Measurements from ENCODE around the gene NOS1AP.
"Not testable (repeated sequence)": the region's sequence is repeated elsewhere in the genome, so short reads cannot be mapped to it uniquely, and the experiment has no call there.

NOS1AP gene

GRCh38 chr1:162336621-162337285 is 267.3 kb downstream of the NOS1AP start:
- DNase-seq (ENCODE audit: low spot score): no peak

- DNase-seq (ENCODE audit: low spot score): no peak
These were observed 273.0 kb downstream of the NOS1AP start for GRCh38 chr1:162342452-162342983.

- no peak for DNase-seq (ENCODE audit: low spot score)
These were observed 274.0 kb downstream of the NOS1AP start for GRCh38 chr1:162343470-162343869.

GRCh38 chr1:162347281-162347680 is 277.8 kb downstream of the NOS1AP start:
- DNase-seq (ENCODE audit: low spot score): peak; percentile 15

- DNase-seq (ENCODE audit: low spot score): peak; percentile 91
These were observed 280.3 kb downstream of the NOS1AP start for GRCh38 chr1:162349635-162350330.

- no peak for DNase-seq (ENCODE audit: low spot score)
These were observed 281.9 kb downstream of the NOS1AP start for GRCh38 chr1:162351246-162351842.

- not testable (repeated sequence) for DNase-seq (ENCODE audit: low spot score)
These were observed 282.4 kb downstream of the NOS1AP start for GRCh38 chr1:162351874-162352273.

- DNase-seq (ENCODE audit: low spot score): no peak
These were observed 283.6 kb downstream of the NOS1AP start for GRCh38 chr1:162353078-162353477.

- DNase-seq (ENCODE audit: low spot score): no peak
These were observed 284.2 kb downstream of the NOS1AP start for GRCh38 chr1:162353702-162354101.

- no peak for DNase-seq (ENCODE audit: low spot score)
These were observed 288.3 kb downstream of the NOS1AP start for GRCh38 chr1:162357681-162358266.

- no peak for DNase-seq (ENCODE audit: low spot score)
These were observed 289.4 kb downstream of the NOS1AP start for GRCh38 chr1:162358928-162359327.

GRCh38 chr1:162359523-162360236 is 290.2 kb downstream of the NOS1AP start:
- no peak for DNase-seq (ENCODE audit: low spot score)

GRCh38 chr1:162360237-162360873 is 290.9 kb downstream of the NOS1AP start:
- DNase-seq (ENCODE audit: low spot score): no peak

GRCh38 chr1:162360874-162361260 is 291.4 kb downstream of the NOS1AP start:
- DNase-seq (ENCODE audit: low spot score): no peak

- DNase-seq (ENCODE audit: low spot score): no peak
These were observed 291.9 kb downstream of the NOS1AP start for GRCh38 chr1:162361349-162361748.

GRCh38 chr1:162363823-162364222 is 294.3 kb downstream of the NOS1AP start:
- no peak for DNase-seq (ENCODE audit: low spot score)

- no peak for DNase-seq (ENCODE audit: low spot score)
These were observed 295.0 kb downstream of the NOS1AP start for GRCh38 chr1:162364498-162364897.

GRCh38 chr1:162365284-162366020 is 296.0 kb downstream of the NOS1AP start:
- no peak for DNase-seq (ENCODE audit: low spot score)

GRCh38 chr1:162366149-162366548 is 296.7 kb downstream of the NOS1AP start:
- no peak for DNase-seq (ENCODE audit: low spot score)

- DNase-seq (ENCODE audit: low spot score): no peak
These were observed 297.2 kb downstream of the NOS1AP start for GRCh38 chr1:162366671-162367070.

- no peak for DNase-seq (ENCODE audit: low spot score)
These were observed 297.6 kb downstream of the NOS1AP start for GRCh38 chr1:162367073-162367472.

Data from LoVo (cell line).